ENCODE measurements around the gene C3orf70.

C3orf70 gene

GRCh38 chr3:185030399-185030798, 122.5 kb downstream of the C3orf70 start:
- peaks cover 25% of the 10 kb centered on the region for H3K36me3 Mint-ChIP-seq (ENCODE audit: low read depth)
- peaks cover under 1% of the 10 kb centered on the region for H3K9me3 Mint-ChIP-seq
- no peak overlapping the region for H3K27ac Mint-ChIP-seq
- H3K4me1 Mint-ChIP-seq (ENCODE audit: low read depth): no peaks in the 10 kb centered on the region
- no peaks in the 10 kb centered on the region for H3K27me3 Mint-ChIP-seq (ENCODE audit: low read depth)
- H3K4me3 Mint-ChIP-seq: no peak overlapping the region

GRCh38 chr3:185029086-185029485, 123.8 kb downstream of the C3orf70 start:
- Mint-ChIP-seq H3K4me1 (ENCODE audit: low read depth) (no peaks in the 10 kb centered on the region), H3K27me3 (ENCODE audit: low read depth) (no peaks in the 10 kb centered on the region), H3K36me3 (ENCODE audit: low read depth) (peaks cover 22% of the 10 kb centered on the region), H3K4me3 (no peak overlapping the region), H3K27ac (no peak overlapping the region), H3K9me3 (no peaks in the 10 kb centered on the region)

GRCh38 chr3:185028121-185028520, 124.7 kb downstream of the C3orf70 start:
- no peak overlapping the region for H3K4me3 Mint-ChIP-seq
- peaks cover 25% of the 10 kb centered on the region for H3K36me3 Mint-ChIP-seq (ENCODE audit: low read depth)
- H3K27me3 Mint-ChIP-seq (ENCODE audit: low read depth): no peaks in the 10 kb centered on the region
- H3K4me1 Mint-ChIP-seq (ENCODE audit: low read depth): no peaks in the 10 kb centered on the region
- no peaks in the 10 kb centered on the region for H3K9me3 Mint-ChIP-seq
- no peak overlapping the region for H3K27ac Mint-ChIP-seq

Measured in T-helper 1 cell treated with Interleukin-12 subunit alpha and Interleukin-12 subunit beta and Interleukin-4 antibody, amounts not matched to agents 30 μg/mL and 1 μg/mL, for 36 hours (primary cell).